Posterior vena cava (tissue), 2 donors: Measurements from ENCODE around the gene LRRC56. TPM values are rescaled to one million over a fixed set of nuclear protein-coding genes. Genes with fewer than 3 reads are reported as not detected.
"Not testable (repeated sequence)": the region's sequence is repeated elsewhere in the genome, so short reads cannot be mapped to it uniquely, and the experiment has no call there.

Experiments used
- DNase-seq: peaks from one replicate; pipeline ENCODE4 v3.0.0-alpha.2; 2020; ENCODE audit warnings: low spot score
- intact Hi-C, 2 donors: fragments of 100-400 bp; cut with DNase I; formaldehyde crosslinking; loops; one replicate each; pipeline versions ENCODE4 v1.14.1 to v1.14.2; 2022 to 2023
- total RNA-seq, 2 donors: library from RNA; stranded (reverse); fragmentation: NEBNext Ultra II Directional; extraction: Animal tissue kit (Norgen Biotek cat#: 25700); gene quantifications; one replicate each; pipeline ENCODE4 v1.2.1, GENCODE V29; 2021
- donor health status: DM: yes; HTN: yes; CAD: no.
- donor health status: DM: yes; HTN: yes; CAD: no.

LRRC56 gene
- total RNA-seq, 2 donors from 2014 or later: 0.43 to 0.56 TPM

- DNase-seq: no peak
- intact Hi-C loops: no loop called here
Measured at GRCh38 chr11:565921-566509, 28.7 kb downstream of the LRRC56 start.

DNA sequence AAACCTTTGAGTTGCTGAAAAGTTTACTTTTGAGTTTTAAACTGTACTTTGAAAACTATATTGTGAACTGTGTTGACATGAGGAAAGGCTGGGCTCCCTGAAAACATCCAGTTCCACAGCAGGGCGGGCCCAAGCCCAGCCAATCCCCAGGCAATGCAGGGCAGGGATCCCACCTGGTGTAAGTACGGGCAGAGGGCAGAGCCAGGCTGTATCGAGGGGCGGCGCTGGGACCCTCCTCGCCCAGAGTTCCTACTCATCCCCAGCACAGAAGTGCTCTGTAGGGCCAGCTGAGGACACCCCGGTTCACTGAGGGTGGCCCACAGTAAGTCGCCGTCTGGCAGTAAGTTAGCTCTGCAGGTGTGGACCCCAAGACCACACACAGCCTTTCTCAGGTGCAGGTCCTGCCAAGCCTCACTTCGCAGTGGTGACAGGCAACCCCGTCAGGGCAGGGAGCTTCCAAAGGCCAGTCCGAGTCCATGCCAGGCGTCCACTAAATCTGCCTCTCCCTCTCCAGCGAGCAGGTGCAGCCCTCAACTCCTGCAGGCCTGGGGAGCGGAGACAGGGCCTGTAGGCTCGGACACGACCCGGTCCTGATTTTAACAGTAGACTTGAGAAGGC lies 29.8 kb downstream of the LRRC56 start:
- no peak for DNase-seq
- intact Hi-C loops: no loop called here

DNA sequence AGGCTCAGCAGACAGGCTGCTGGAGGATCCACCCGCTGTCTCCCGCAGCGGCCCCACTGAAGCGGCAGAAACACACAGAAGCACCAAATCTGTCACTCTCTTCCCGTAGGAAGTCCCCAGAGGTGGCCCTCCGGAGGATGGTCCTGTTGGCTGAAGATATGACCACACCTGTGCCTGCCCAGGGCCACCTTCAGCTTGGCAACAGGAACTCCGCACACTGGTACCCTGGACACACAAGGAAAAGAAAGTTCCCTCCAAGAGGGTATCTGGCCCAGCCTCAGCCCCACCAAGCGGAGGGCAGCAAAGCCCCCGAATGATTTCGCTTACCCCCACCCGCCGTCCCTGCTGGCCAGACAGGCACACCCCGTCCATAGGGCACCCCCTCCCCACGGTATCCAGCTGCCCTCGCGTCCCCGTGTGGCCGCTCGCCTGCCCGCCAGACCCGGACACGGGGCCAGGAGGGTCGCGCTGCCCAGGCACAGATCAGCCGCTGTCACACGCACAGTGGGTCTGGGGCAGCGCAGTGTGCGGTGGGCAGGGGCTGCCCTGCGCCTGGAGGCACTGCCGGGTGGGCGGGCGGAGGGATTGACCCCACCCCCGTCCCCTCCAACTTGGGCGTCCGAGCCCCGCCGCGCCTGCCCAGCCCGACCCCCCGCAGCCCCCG lies 30.4 kb downstream of the LRRC56 start:
- DNase-seq: no peak
- intact Hi-C loops: no loop called here

DNA sequence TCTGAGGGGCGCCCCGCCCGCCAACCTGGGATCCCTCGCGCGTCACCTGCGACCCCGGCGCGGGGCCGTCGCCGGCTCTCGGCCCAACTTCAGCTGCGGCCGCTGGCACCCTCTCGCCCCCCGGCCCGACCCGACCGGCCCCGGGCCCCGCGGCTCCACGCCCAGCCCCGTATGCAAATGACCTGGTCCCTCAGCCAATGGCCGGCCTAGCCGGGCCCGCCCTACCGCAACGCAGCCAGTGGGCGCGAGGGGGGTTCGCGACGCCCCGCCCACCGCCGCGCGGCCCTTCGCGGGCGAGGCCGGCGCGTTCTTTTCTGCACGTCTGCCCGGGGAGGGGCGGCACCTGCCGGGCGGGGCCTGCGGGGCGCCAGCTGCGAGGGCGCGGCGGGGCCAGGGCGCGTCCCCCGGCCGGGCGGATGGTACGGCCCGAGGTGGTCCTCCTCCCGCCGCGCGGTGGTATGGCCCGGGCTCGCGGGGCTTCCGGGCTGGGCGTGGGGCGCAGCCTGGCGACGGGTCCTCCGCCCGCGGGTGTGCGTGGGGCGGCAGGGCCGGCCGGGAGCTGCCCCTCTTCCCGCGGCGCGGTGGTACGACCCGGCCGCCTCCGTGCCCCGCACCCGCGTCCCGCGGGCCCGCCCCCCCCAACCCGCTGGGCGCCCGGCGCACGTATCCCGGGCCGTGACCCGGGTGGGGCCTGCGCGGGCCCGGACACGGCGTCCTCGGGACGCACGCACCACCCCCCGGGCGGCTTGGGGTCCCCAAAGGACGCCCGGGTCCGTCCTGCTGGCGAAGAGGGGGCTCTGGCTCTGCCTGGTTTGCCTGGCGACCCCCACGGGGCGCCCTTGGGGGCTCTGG lies 31.2 kb downstream of the LRRC56 start:
- intact Hi-C loops: no loop called here
- DNase-seq: peak; percentile 97

DNA sequence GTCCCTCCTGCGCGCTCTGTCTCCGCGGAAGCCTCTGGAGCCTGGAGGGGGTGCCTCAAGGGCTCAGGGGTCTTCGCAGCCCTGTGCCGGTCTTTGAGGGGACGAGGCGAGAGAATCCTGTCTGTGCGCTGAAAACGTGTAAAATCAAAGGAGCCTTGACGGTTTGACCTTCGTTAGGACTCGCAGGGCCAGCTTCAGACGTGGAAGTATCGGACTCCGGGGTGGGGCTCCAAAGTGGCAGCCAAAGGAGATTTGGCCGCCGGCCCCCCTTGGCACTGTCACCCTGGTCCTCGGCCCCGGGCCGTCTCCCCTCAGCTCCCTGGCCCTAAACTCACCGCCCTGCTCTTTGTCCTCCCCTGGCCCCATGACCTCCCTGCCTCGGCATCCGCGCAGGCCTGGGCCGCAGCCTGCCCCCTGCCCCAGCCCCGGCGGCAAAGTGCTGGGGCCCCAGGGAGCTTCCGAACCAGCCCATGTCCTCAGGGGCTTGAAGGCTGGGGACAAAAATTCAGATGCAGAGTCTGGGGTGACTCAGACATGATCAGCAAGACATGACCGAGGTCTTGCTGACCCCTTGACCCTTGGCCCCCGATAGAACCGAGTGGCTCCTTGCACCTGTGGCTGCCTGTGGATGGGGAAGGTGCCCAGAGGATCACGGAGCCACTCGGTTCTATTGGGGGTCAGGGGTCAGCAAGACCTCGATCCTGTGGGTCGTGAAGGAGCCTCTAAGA lies 32.0 kb downstream of the LRRC56 start:
- intact Hi-C loops: no loop called here
- DNase-seq: no peak

- no peak for DNase-seq
Measured at GRCh38 chr11:571802-572185, 34.5 kb downstream of the LRRC56 start.

GRCh38 chr11:573146-573759 lies 35.9 kb downstream of the LRRC56 start:
- DNase-seq: no peak
- intact Hi-C loops: no loop called here

More at GRCh38 chr11:571802-572185, 34.5 kb downstream of the LRRC56 start:
- intact Hi-C loops: no loop called here

DNA sequence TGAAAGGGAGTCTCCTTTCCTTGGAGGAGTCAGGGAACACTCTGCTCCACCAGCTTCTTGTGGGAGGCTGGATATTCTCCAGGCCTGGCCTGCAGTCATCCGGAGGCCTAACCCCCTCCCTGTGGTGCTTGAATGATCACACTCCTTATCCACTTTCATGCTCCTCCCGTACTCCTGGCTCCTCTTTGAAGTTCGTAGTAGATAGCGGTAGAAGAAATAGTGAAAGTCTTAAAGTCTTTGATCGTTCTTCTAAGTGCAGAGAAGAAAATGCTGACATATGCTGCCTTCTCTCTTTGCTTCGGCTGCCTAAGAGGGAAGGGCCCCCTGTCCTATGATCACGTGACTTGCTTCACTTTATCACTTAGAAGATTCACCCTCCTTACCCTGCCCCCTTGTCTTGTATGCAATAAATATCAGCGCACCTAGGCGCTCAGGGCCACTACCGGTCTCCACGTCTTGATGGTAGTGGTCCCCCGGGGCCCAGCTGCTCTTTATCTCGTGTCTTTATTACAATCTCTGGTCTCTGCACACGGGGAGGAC lies 36.8 kb downstream of the LRRC56 start:
- DNase-seq, intact Hi-C loops: not testable (repeated sequence)

GRCh38 chr11:574632-575312 lies 37.4 kb downstream of the LRRC56 start:
- no peak for DNase-seq
- intact Hi-C loops: no loop called here

- intact Hi-C loops: no loop called here
- no peak for DNase-seq
Measured at GRCh38 chr11:575313-575995, 38.1 kb downstream of the LRRC56 start.

DNA sequence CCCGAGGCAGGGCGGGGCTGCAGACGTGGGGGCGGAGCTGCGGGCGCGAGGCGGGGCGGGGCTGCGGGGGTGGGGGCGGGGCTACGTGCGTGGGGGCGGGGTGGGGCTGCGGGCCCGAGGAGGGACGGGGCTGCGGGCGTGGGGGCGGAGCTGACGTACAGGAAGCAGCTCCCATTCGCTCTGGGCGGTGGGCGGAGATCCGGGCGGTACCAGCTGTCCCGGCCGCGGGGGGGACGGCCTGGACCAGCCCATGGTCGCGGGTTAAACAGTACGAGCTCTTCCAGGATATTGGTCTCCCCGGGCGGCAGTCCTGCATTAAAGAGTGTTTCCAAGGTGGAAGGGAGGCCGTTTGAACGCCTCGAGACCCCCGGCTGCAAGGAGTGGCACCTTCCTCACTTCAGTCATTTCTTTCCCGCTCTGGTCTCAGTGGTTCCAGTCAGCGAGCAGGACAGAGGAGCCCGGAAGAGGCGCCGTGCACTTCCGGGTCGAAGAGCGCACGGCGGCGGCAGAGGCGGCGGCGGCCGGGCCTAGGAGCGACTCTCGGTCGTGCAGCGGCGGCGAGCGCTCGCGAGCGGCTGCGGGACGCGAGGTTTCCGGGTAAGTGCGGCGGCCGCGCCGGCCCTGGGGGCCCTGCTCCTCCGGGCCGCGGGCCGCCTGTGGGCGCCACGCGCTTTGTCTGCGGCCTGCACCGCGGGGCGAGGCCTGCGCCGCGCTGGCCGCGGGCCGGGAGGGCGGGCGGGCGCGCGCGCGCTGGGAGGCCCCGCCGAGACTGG lies 38.9 kb downstream of the LRRC56 start, which contains the start of gene PHRF1:
TSS of gene PHRF1 (plus strand) at position 475 of the 773 bp plus-strand sequence. CDS start 5,043 bp downstream, outside the sequence.
- DNase-seq: peak; percentile 98
- intact Hi-C loops: no loop called here

DNA sequence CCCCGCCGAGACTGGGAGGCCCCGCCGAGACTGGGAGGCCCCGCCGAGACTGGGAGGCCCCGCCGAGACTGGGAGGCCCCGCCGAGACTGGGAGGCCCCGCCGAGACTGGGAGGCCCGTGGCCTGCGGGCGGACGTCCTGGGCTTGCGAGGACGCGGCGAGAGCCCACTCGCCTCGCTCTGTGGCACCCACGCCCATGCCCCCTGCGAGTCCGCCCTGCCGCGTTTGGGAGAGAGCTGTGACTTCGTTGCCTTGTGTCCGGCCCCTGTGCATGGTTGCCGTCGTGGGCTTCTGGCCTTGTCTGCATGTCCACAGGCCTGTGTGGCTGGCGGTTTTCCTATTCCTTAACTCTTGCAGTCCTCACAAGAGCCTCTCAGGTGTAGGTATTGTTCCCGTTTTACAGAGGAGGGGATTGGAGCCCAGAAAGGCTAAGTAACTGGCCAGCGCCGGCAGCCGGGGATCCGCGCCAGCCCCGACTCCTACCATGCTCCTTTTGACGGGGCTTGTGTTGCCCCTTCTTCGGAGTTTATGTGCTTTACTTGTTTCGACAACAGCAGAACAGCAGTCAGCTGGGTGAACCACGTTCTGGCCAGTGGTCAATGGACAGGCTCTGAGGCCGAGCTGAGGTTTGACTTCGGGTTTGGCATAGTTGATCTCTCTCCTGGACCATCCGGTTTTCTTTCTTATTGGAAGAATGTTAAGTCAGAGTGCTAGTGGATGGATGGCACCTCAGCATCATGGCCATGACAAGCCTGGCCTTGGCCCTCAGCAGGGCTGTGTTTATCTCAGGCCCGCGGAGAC lies 39.7 kb downstream of the LRRC56 start:
- DNase-seq: no peak
- intact Hi-C loops: no loop called here

GRCh38 chr11:577611-577894 lies 40.2 kb downstream of the LRRC56 start:
- no peak for DNase-seq
- intact Hi-C loops: no loop called here

DNA sequence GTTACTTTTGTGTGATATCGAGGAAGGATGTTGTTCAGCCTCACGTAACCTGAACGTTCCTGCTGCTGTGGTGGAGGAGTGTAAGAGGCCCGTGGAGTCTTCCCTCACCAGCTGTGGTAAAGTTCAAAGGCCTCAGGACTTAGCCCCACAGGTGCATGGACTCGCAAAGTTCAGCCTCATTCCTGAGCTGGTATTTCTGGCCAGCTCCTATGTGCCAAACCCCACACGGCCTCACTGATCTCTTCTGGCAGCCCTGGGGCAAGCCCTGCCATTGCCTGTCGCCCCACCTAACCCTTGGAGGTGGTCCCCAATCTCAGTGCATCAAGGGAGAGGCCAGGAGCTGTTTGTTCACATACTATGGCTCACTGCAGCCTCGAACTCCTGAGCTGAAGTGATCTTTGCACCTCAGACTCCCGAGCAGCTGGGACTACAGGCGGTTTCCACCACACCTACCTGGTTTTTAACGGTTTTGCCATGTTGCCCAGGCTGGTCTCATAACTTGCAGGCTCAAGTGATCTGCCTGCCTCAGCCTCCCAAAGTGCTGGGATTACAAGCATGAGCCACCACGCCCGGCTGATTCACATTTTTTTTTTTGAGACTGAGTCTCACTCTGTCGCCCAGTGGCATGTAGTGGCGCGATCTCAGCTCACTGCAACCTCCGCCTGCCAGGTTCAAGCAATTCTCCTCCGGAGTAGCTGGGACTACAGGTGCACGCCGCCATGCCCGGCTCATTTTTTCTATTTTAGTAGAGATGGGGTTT lies 41.1 kb downstream of the LRRC56 start:
- intact Hi-C loops: no loop called here

DNA sequence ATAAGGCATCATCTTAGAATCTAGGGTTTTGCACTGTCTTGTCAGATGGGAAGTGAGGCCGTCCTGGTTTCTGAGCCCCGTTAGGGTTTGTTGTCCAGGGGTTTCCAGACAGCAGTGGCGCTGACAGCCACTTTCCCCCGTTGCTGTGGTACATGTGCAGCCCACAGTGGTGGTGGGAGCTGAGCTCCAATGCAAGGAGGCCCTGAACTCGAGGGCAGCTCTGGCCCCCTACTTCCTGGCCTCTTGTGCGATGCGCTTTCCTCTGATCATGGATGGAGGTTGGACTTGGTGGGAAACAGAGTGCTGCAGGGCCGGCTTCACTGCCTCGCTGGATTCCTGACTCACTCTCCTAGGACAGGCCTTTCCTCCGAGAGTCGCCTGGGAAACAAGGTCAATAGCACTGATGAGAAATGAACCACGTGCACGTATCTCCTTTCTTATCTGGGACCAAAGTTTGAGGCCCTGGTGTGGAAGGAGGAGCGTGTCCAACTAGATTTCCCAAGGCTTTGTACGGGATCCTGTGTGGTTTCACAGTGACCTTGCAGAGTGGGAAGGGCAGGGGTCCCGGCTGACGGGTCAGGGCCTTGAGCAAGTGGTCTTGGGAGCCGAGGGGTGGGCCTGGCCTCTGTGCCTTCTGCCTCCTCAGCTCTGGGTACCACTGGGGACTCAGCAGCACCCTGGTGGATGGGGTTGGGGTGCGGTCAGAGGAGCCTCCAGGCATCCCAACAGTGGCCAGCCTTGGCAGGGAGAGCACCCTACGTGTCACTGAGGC lies 42.7 kb downstream of the LRRC56 start:
- intact Hi-C loops: no loop called here
- no peak for DNase-seq

More for the DNA sequence above, 41.1 kb downstream of the LRRC56 start:
- DNase-seq: no peak
